Measurements from ENCODE around the gene NCOR1.

NCOR1 gene

DNA sequence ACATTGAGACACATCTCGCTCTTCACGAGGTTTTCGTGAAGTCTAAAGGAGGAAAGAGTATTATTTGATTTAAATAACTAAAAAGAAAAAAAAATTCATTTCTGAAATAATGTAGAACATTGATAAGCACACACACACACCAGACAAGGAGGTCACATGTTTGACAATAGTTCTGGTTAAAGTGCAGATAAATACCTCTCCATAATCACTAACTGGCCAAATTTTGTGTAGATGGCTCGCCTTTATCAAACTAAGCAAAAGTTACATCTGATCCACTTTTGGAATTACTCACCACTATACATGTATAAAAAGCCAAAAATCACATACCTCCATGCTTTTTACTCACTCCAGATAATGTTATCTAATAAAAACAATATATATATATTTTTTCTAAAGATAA, 106.5 kb downstream of the NCOR1 start:
- Histone ChIP-seq H3K9me3 (replicated peaks; ENCODE audit: low read length) (no peaks in the 10 kb centered on the region), H3K4me2 (ENCODE audit: low read length) (no peak overlapping the region), H3K4me3 (ENCODE audit: low read length) (no peak overlapping the region), H3K9ac (ENCODE audit: low read depth, low read length) (no peak overlapping the region), H3K27me3 (ENCODE audit: control insufficient read depth, insufficient read depth, low read length) (no peaks in the 10 kb centered on the region), H3K36me3 (ENCODE audit: insufficient read depth, low read length) (peaks cover 10% of the 10 kb centered on the region), H3K4me1 (ENCODE audit: control insufficient read depth, insufficient read depth, low read length) (no peaks in the 10 kb centered on the region)

DNA sequence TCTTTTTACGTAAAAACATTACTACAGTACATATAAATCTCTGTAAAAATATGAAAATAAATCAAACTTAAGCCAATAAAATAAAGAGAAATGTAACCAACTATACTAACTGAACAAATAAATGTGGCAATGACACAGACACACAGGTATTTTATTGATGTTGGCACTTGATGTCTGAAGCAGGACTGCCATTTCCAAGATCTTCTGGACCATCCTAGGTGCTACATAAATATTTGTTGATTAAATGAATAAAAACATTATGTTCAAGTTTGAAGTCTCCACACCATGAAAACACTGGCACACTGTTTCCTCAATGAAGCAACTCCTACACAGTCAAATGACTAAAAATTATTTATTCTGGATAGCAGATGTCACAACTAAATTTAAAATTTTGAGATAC, 106.9 kb downstream of the NCOR1 start:
- H3K27me3 ChIP-seq (ENCODE audit: control insufficient read depth, insufficient read depth, low read length), result no peaks in the 10 kb centered on the region
- H3K9ac ChIP-seq (ENCODE audit: low read depth, low read length), result no peak overlapping the region
- H3K4me3 ChIP-seq (ENCODE audit: low read length), result no peak overlapping the region
- H3K4me2 ChIP-seq (ENCODE audit: low read length), result no peak overlapping the region
- H3K9me3 ChIP-seq (replicated peaks; ENCODE audit: low read length), result no peaks in the 10 kb centered on the region
- H3K36me3 ChIP-seq (ENCODE audit: insufficient read depth, low read length), result peaks cover 8% of the 10 kb centered on the region
- H3K4me1 ChIP-seq (ENCODE audit: control insufficient read depth, insufficient read depth, low read length), result no peaks in the 10 kb centered on the region

DNA sequence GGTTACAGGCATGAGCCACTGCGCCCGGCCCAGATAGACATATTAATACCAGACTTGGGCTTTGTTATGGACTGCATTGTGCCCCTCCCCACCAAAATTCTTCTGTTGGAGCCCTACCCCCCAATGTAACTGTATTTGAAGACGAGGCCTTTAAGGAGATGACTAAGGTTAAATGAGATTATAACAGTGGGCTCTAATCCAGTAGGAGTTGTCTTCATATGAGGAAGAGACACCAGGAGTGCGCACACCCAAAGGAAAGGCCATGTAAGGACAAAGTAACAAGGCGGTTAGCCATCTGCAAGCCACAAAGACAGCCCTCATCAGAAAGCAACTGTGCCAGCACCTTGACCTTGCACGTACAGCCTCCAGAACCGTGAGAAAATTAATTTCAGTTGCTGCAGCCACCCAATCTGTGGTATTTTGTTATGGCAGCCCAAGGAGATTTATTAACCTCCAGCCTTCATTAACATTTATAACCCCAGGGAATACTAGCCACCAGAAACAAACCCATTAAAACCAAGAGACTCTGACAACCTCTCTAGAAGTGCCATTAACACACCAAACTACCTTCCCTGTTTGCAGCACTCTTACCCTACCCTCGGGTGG, 108.1 kb downstream of the NCOR1 start:
- Histone ChIP-seq H3K9me3 (replicated peaks; ENCODE audit: low read length) (no peaks in the 10 kb centered on the region), H3K36me3 (ENCODE audit: insufficient read depth, low read length) (peaks cover 8% of the 10 kb centered on the region)

GRCh38 chr17:16106161-16106891, 109.0 kb downstream of the NCOR1 start:
- Histone ChIP-seq H3K4me2 (ENCODE audit: low read length) (no peak overlapping the region), H3K9me3 (replicated peaks; ENCODE audit: low read length) (no peaks in the 10 kb centered on the region), H3K4me1 (ENCODE audit: control insufficient read depth, insufficient read depth, low read length) (no peaks in the 10 kb centered on the region), H3K4me3 (ENCODE audit: low read length) (no peak overlapping the region), H3K9ac (ENCODE audit: low read depth, low read length) (no peak overlapping the region), H3K36me3 (ENCODE audit: insufficient read depth, low read length) (peaks cover 11% of the 10 kb centered on the region), H3K27me3 (ENCODE audit: control insufficient read depth, insufficient read depth, low read length) (no peaks in the 10 kb centered on the region)

More for the DNA sequence above, 108.1 kb downstream of the NCOR1 start:
- Histone ChIP-seq H3K4me2 (ENCODE audit: low read length) (no peak overlapping the region), H3K4me1 (ENCODE audit: control insufficient read depth, insufficient read depth, low read length) (no peaks in the 10 kb centered on the region), H3K9ac (ENCODE audit: low read depth, low read length) (no peak overlapping the region), H3K27me3 (ENCODE audit: control insufficient read depth, insufficient read depth, low read length) (no peaks in the 10 kb centered on the region), H3K4me3 (ENCODE audit: low read length) (no peak overlapping the region)

DNA sequence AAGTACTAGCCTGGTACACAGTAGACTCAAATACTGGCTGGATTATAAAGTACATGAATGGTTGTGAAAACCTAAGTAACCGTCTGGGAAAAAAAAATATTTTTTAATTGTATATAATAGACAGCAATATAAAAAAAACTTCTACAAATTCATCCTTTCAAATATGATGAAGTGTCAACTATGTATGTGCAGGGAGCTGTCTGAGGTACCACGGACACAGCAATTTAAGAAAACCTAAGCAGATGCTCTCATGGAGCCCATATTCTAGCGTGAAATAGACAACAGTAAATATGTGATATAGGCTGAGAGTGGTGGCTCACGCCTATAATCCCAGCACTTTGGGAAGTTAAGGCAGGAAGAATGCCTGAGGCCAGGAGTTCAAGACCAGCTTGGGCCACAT, 111.1 kb downstream of the NCOR1 start:
- Histone ChIP-seq H3K4me3 (ENCODE audit: low read length) (no peak overlapping the region), H3K9ac (ENCODE audit: low read depth, low read length) (no peak overlapping the region), H3K36me3 (ENCODE audit: insufficient read depth, low read length) (peaks cover 24% of the 10 kb centered on the region), H3K4me1 (ENCODE audit: control insufficient read depth, insufficient read depth, low read length) (no peaks in the 10 kb centered on the region), H3K4me2 (ENCODE audit: low read length) (no peak overlapping the region), H3K9me3 (replicated peaks; ENCODE audit: low read length) (no peaks in the 10 kb centered on the region), H3K27me3 (ENCODE audit: control insufficient read depth, insufficient read depth, low read length) (no peaks in the 10 kb centered on the region)

DNA sequence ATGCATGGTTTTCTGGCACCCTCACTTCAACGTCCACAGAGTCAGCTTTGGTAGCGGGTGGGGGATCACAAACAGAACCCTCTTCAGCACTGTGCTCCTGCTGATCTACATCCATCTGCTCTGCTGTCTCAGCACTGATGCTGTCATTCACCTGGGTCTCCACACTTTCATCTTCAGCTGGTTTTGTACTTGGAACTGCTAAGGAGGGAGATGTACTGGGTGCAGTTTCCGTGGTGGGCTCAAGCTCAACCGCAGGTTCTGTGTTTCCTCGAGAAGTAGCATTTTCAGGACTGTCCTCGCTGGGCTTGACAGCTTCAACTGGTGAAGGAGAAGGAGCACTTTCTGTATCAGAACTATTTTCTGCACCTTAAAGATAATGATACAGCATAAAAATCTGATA, 113.9 kb downstream of the NCOR1 start:
- Histone ChIP-seq H3K36me3 (ENCODE audit: insufficient read depth, low read length) (peaks cover 43% of the 10 kb centered on the region), H3K4me3 (ENCODE audit: low read length) (no peak overlapping the region), H3K27me3 (ENCODE audit: control insufficient read depth, insufficient read depth, low read length) (no peaks in the 10 kb centered on the region), H3K9ac (ENCODE audit: low read depth, low read length) (no peak overlapping the region), H3K4me1 (ENCODE audit: control insufficient read depth, insufficient read depth, low read length) (no peaks in the 10 kb centered on the region), H3K4me2 (ENCODE audit: low read length) (no peak overlapping the region), H3K9me3 (replicated peaks; ENCODE audit: low read length) (no peaks in the 10 kb centered on the region)

GRCh38 chr17:16100737-16101400, 114.5 kb downstream of the NCOR1 start:
- H3K36me3 ChIP-seq (ENCODE audit: insufficient read depth, low read length), result peaks cover 45% of the 10 kb centered on the region

GRCh38 chr17:16091773-16092172, 123.6 kb downstream of the NCOR1 start:
- no peaks in the 10 kb centered on the region for H3K27me3 ChIP-seq (ENCODE audit: control insufficient read depth, insufficient read depth, low read length)
- H3K4me2 ChIP-seq (ENCODE audit: low read length), result no peak overlapping the region
- no peaks in the 10 kb centered on the region for H3K4me1 ChIP-seq (ENCODE audit: control insufficient read depth, insufficient read depth, low read length)
- no peak overlapping the region for H3K4me3 ChIP-seq (ENCODE audit: low read length)
- no peak overlapping the region for H3K9ac ChIP-seq (ENCODE audit: low read depth, low read length)
- H3K36me3 ChIP-seq (ENCODE audit: insufficient read depth, low read length), result peaks cover 38% of the 10 kb centered on the region
- no peaks in the 10 kb centered on the region for H3K9me3 ChIP-seq (replicated peaks; ENCODE audit: low read length)

More at GRCh38 chr17:16100737-16101400, 114.5 kb downstream of the NCOR1 start:
- Histone ChIP-seq H3K9ac (ENCODE audit: low read depth, low read length) (no peak overlapping the region), H3K9me3 (replicated peaks; ENCODE audit: low read length) (no peaks in the 10 kb centered on the region), H3K27me3 (ENCODE audit: control insufficient read depth, insufficient read depth, low read length) (no peaks in the 10 kb centered on the region), H3K4me3 (ENCODE audit: low read length) (no peak overlapping the region), H3K4me1 (ENCODE audit: control insufficient read depth, insufficient read depth, low read length) (no peaks in the 10 kb centered on the region), H3K4me2 (ENCODE audit: low read length) (no peak overlapping the region)

DNA sequence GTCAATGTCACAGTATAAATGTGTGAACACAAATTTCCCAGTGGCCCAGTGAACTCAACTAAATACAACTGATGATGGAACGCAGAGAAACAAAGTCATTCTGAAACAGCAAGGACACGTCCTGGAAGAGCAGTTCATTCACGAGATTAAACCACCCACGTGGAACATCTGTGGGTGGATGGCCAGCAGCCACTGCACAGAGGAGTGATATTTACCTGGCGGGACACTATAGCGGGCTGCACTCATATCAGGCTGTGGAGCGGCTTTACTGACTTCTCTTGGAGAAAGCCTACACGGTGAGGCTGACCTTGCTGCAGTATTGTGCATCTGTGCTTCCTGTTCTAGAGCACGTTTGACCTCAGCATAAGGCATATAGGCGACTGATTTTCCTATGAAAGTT, 128.4 kb downstream of the NCOR1 start:
- Histone ChIP-seq H3K4me1 (ENCODE audit: control insufficient read depth, insufficient read depth, low read length) (peaks cover 14% of the 10 kb centered on the region), H3K9ac (ENCODE audit: low read depth, low read length) (no peak overlapping the region), H3K4me3 (ENCODE audit: low read length) (no peak overlapping the region), H3K9me3 (replicated peaks; ENCODE audit: low read length) (no peaks in the 10 kb centered on the region), H3K36me3 (ENCODE audit: insufficient read depth, low read length) (peaks cover 42% of the 10 kb centered on the region), H3K4me2 (ENCODE audit: low read length) (no peak overlapping the region), H3K27me3 (ENCODE audit: control insufficient read depth, insufficient read depth, low read length) (no peaks in the 10 kb centered on the region)

DNA sequence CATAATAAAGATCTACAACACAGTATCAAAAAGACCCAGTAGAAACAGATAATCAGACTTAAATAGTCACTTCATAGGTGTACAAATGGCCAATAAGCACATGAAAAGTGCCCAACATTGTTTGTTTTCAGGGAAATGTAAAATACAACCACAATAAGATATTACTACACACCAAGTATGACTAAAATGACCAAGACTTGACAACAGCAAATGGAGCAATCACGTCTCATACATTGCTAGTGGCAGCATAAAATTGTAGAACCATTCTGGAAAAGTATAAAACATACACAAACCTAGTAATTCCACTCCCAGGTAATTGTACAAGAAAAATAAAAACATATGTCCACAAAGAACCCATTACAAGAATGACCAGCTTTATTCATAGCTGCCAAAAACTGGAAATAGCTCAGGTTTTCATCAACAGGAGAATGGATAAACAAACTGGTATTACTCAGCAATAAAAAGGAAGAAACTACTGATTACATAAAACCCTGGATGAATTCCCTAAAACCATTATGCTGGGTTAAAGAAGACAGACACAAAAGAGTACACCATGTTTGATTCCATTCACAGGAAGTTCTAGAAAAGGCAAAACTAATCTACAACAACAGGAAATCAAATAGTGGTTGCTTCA, 130.2 kb downstream of the NCOR1 start:
- Histone ChIP-seq H3K36me3 (ENCODE audit: insufficient read depth, low read length) (peaks cover 29% of the 10 kb centered on the region), H3K4me1 (ENCODE audit: control insufficient read depth, insufficient read depth, low read length) (peaks cover 14% of the 10 kb centered on the region), H3K27me3 (ENCODE audit: control insufficient read depth, insufficient read depth, low read length) (no peaks in the 10 kb centered on the region), H3K4me2 (ENCODE audit: low read length) (no peak overlapping the region), H3K9ac (ENCODE audit: low read depth, low read length) (no peak overlapping the region), H3K4me3 (ENCODE audit: low read length) (no peak overlapping the region), H3K9me3 (replicated peaks; ENCODE audit: low read length) (no peaks in the 10 kb centered on the region)

DNA sequence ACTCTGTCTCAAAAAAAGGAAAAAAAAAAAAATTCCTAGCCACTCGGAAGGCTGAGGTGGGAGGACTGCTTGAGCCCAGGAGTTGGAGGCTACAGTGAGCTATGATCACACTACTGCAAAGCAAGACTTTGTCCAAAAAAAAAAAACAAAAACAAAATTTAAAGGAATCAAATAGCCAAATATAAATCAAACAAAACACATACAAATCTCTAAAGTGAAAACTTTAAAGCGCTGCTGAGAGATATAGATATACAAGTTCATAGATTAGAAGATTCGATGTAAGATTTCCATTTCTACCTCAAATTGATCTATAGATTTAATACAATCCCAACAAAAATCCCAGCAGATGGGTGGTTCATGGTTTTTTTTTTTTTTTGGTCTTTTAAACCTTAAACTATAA, 132.1 kb downstream of the NCOR1 start:
- no peak overlapping the region for H3K4me3 ChIP-seq (ENCODE audit: low read length)
- H3K4me2 ChIP-seq (ENCODE audit: low read length), result no peak overlapping the region
- no peak overlapping the region for H3K9ac ChIP-seq (ENCODE audit: low read depth, low read length)
- peaks cover 14% of the 10 kb centered on the region for H3K4me1 ChIP-seq (ENCODE audit: control insufficient read depth, insufficient read depth, low read length)
- no peaks in the 10 kb centered on the region for H3K27me3 ChIP-seq (ENCODE audit: control insufficient read depth, insufficient read depth, low read length)
- peaks cover 44% of the 10 kb centered on the region for H3K36me3 ChIP-seq (ENCODE audit: insufficient read depth, low read length)
- no peaks in the 10 kb centered on the region for H3K9me3 ChIP-seq (replicated peaks; ENCODE audit: low read length)
